SK-N-SH (cell line): Measurements from ENCODE around the gene SGSM2.

ENCODE experiments used
- EZH2phosphoT487 ChIP-seq: fragments of 200-600 bp; sonication (generic); IDR thresholded peaks from 2 replicates; pipeline ENCODE4 v1.6.1; 2017; ENCODE audit warnings: low read depth, mixed run types, mild to moderate bottlenecking, antibody characterized with exemption, moderate library complexity, borderline replicate concordance
- FOSL2 ChIP-seq: IDR thresholded peaks from 2 replicates; pipeline ENCODE4 v1.4.0; 2012; ENCODE audit warnings: low read depth, mild to moderate bottlenecking, moderate library complexity, borderline replicate concordance
- RXRA ChIP-seq: IDR thresholded peaks from 2 replicates; pipeline ENCODE4 v1.4.0; 2012; ENCODE audit warnings: low read depth, mild to moderate bottlenecking, borderline replicate concordance
- SMC3 ChIP-seq: IDR thresholded peaks from 2 replicates; pipeline ENCODE4 v1.6.1; 2012; ENCODE audit warnings: low read depth, low read length, improper control_type of control experiment
- YY1 ChIP-seq: IDR thresholded peaks from 2 replicates; pipeline ENCODE4 v1.4.0; 2012; ENCODE audit warnings: low read depth, mild to moderate bottlenecking
- TF ChIP-seq, protein P1 (sequence below): IDR thresholded peaks from 2 replicates; pipeline ENCODE4 v1.6.1; 2012; ENCODE audit warnings: mild to moderate bottlenecking, low read depth, low read length, moderate library complexity
- TF ChIP-seq, protein P2 (sequence below): fragments of 200-600 bp; sonication (generic); IDR thresholded peaks from 2 replicates; pipeline ENCODE4 v1.6.1; 2017; ENCODE audit warnings: antibody characterized with exemption, mild to moderate bottlenecking, moderate library complexity

DNA sequence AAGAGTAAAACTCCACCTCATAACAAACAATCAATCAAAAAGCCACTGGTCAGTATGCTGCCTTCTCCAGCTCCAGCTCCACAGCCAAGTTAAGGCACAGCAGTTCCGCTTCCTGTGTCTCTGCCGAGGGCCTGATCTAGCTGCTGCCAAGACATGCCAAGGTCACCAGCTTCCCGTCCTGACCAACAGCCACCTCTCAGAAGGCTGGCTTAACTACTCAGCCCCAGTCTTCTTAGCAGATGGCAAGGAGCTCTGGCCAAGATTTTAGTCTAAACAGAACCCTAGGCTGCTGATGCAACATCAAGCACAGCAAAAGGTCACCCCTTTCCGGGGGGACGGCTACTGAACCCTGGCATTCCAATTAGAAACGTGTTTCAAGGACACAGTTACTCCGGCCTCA lies 81.3 kb downstream of the SGSM2 start:
- TF ChIP-seq FOSL2 (no peak), SMC3 (no peak), YY1 (no peak), EZH2phosphoT487 (no peak), RXRA (no peak)
- TF ChIP-seq, protein P1, sequence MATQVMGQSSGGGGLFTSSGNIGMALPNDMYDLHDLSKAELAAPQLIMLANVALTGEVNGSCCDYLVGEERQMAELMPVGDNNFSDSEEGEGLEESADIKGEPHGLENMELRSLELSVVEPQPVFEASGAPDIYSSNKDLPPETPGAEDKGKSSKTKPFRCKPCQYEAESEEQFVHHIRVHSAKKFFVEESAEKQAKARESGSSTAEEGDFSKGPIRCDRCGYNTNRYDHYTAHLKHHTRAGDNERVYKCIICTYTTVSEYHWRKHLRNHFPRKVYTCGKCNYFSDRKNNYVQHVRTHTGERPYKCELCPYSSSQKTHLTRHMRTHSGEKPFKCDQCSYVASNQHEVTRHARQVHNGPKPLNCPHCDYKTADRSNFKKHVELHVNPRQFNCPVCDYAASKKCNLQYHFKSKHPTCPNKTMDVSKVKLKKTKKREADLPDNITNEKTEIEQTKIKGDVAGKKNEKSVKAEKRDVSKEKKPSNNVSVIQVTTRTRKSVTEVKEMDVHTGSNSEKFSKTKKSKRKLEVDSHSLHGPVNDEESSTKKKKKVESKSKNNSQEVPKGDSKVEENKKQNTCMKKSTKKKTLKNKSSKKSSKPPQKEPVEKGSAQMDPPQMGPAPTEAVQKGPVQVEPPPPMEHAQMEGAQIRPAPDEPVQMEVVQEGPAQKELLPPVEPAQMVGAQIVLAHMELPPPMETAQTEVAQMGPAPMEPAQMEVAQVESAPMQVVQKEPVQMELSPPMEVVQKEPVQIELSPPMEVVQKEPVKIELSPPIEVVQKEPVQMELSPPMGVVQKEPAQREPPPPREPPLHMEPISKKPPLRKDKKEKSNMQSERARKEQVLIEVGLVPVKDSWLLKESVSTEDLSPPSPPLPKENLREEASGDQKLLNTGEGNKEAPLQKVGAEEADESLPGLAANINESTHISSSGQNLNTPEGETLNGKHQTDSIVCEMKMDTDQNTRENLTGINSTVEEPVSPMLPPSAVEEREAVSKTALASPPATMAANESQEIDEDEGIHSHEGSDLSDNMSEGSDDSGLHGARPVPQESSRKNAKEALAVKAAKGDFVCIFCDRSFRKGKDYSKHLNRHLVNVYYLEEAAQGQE, result no peak
- TF ChIP-seq, protein P2, sequence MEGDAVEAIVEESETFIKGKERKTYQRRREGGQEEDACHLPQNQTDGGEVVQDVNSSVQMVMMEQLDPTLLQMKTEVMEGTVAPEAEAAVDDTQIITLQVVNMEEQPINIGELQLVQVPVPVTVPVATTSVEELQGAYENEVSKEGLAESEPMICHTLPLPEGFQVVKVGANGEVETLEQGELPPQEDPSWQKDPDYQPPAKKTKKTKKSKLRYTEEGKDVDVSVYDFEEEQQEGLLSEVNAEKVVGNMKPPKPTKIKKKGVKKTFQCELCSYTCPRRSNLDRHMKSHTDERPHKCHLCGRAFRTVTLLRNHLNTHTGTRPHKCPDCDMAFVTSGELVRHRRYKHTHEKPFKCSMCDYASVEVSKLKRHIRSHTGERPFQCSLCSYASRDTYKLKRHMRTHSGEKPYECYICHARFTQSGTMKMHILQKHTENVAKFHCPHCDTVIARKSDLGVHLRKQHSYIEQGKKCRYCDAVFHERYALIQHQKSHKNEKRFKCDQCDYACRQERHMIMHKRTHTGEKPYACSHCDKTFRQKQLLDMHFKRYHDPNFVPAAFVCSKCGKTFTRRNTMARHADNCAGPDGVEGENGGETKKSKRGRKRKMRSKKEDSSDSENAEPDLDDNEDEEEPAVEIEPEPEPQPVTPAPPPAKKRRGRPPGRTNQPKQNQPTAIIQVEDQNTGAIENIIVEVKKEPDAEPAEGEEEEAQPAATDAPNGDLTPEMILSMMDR, result no peak
